GM23338 (cell line): ENCODE data around the gene AP3D1. TPM values are rescaled to one million over a fixed set of nuclear protein-coding genes. Genes with fewer than 3 reads are reported as not detected.

Source experiments
- ATAC-seq: fragments of 200-7000 bp; cut with Tn5 transposase; 3 replicates; pipeline ENCODE4 v1.9.1; 2020
- DNase-seq: peaks from one replicate; pipeline ENCODE4 v3.0.0-alpha.2; 2015; ENCODE audit warnings: low spot score
- H2AFZ ChIP-seq: fragments of 200-600 bp; sonication (generic); 2 replicates; pipeline ENCODE4 v1.8.0; 2016; ENCODE audit warnings: antibody characterized with exemption, mild to moderate bottlenecking, moderate library complexity
- H3F3A ChIP-seq: fragments of 200-600 bp; sonication (generic); replicated peaks from 2 replicates; pipeline ENCODE4 v1.8.0; 2017; ENCODE audit warnings: antibody characterized with exemption, mixed run types, low read depth
- H3K27ac ChIP-seq: fragments of 200-600 bp; sonication (generic); 2 replicates; pipeline ENCODE4 v1.6.1; 2016; ENCODE audit warnings: low read depth
- H3K27me3 ChIP-seq: fragments of 200-600 bp; sonication (generic); 2 replicates; pipeline ENCODE4 v1.8.0; 2016; ENCODE audit warnings: mild to moderate bottlenecking, mixed run types, moderate library complexity; ENCODE audit not compliant: insufficient read depth
- H3K36me3 ChIP-seq: fragments of 200-600 bp; sonication (generic); 2 replicates; pipeline ENCODE4 v1.8.0; 2016; ENCODE audit warnings: mild to moderate bottlenecking; ENCODE audit not compliant: insufficient read depth
- H3K4me1 ChIP-seq: fragments of 200-600 bp; sonication (generic); 2 replicates; pipeline ENCODE4 v1.8.0; 2016; ENCODE audit warnings: mild to moderate bottlenecking, moderate library complexity; ENCODE audit not compliant: insufficient read depth
- H3K4me2 ChIP-seq: fragments of 200-600 bp; sonication (generic); 2 replicates; pipeline ENCODE4 v1.7.1; 2017; ENCODE audit warnings: mixed run types
- H3K4me3 ChIP-seq: fragments of 200-600 bp; sonication (generic); 2 replicates; pipeline ENCODE4 v1.6.1; 2016; ENCODE audit warnings: mixed run types
- H3K79me2 ChIP-seq: fragments of 200-600 bp; sonication (generic); replicated peaks from 2 replicates; pipeline ENCODE4 v1.8.0; 2017; ENCODE audit warnings: mild to moderate bottlenecking; ENCODE audit not compliant: insufficient read depth
- H3K9me2 ChIP-seq: fragments of 200-600 bp; sonication (generic); 2 replicates; pipeline ENCODE4 v1.8.0; 2017; ENCODE audit not compliant: insufficient read depth
- H4K20me1 ChIP-seq: fragments of 200-600 bp; sonication (generic); replicated peaks from 2 replicates; pipeline ENCODE4 v1.8.0; 2017; ENCODE audit warnings: mild to moderate bottlenecking; ENCODE audit not compliant: insufficient read depth
- H3K27ac Mint-ChIP-seq: 2 replicates; pipeline ENCODE4 v1.8.0; 2020; ENCODE audit warnings: inconsistent platforms, mild to moderate bottlenecking, moderate library complexity, mixed read lengths
- H3K27me3 Mint-ChIP-seq: 3 replicates; pipeline ENCODE4 v1.8.0; 2022; ENCODE audit warnings: low read depth, mild to moderate bottlenecking, moderate library complexity, mixed read lengths, inconsistent platforms; ENCODE audit not compliant: insufficient read depth, poor library complexity
- H3K36me3 Mint-ChIP-seq: 3 replicates; pipeline ENCODE4 v1.8.0; 2021; ENCODE audit warnings: low read depth, mild to moderate bottlenecking, inconsistent platforms, moderate library complexity, mixed read lengths
- H3K4me1 Mint-ChIP-seq: 3 replicates; pipeline ENCODE4 v1.8.0; 2020; ENCODE audit warnings: mild to moderate bottlenecking, inconsistent platforms, mixed read lengths
- H3K4me3 Mint-ChIP-seq: 3 replicates; pipeline ENCODE4 v1.8.0; 2021; ENCODE audit warnings: moderate library complexity, mild to moderate bottlenecking, inconsistent platforms, mixed read lengths
- H3K9me3 Mint-ChIP-seq: 3 replicates; pipeline ENCODE4 v1.8.0; 2020; ENCODE audit warnings: moderate library complexity, mild to moderate bottlenecking, inconsistent platforms, mixed read lengths
- CREB1 ChIP-seq: fragments of 250-450 bp; sonication (Bioruptor Pico); IDR thresholded peaks from 2 replicates; pipeline ENCODE4 v1.5.0; 2020; ENCODE audit warnings: low read depth, mild to moderate bottlenecking, moderate library complexity
- EZH2 ChIP-seq: fragments of 200-600 bp; sonication (generic); IDR thresholded peaks from one replicate; pipeline ENCODE4 v1.8.0; 2017; ENCODE audit warnings: antibody characterized with exemption, mild to moderate bottlenecking, low read depth; ENCODE audit not compliant: unreplicated experiment
- EZH2phosphoT487 ChIP-seq: fragments of 200-600 bp; sonication (generic); IDR thresholded peaks from one replicate; pipeline ENCODE4 v1.8.1; 2018; ENCODE audit warnings: antibody characterized with exemption; ENCODE audit not compliant: unreplicated experiment
- JUNB ChIP-seq: IDR thresholded peaks from one replicate; pipeline ENCODE4 v1.6.1; 2016; ENCODE audit warnings: antibody characterized with exemption; ENCODE audit not compliant: unreplicated experiment
- NANOG ChIP-seq: IDR thresholded peaks from 2 replicates; pipeline ENCODE4 v1.6.1; 2016; ENCODE audit warnings: antibody characterized with exemption, borderline replicate concordance
- POLR2AphosphoS5 ChIP-seq: IDR thresholded peaks from 2 replicates; pipeline ENCODE4 v1.6.1; 2016; ENCODE audit warnings: antibody characterized with exemption, low read depth
- STAT1 ChIP-seq: IDR thresholded peaks from one replicate; pipeline ENCODE4 v1.6.1; 2016; ENCODE audit warnings: antibody characterized with exemption; ENCODE audit not compliant: unreplicated experiment
- ZNF114 ChIP-seq: fragments of 250-450 bp; sonication (Bioruptor Pico); IDR thresholded peaks from 2 replicates; pipeline ENCODE4 v1.5.0; 2020; ENCODE audit warnings: mild to moderate bottlenecking, moderate library complexity
- polyA plus RNA-seq: library from polyadenylated mRNA; unstranded; fragments of >200 nt; fragmentation: Nextera tagmentation; extraction: Ambion mirVana; gene quantifications from 2 replicates; pipeline ENCODE4 v1.2.1, GENCODE V29; 2016
- total RNA-seq: library from RNA; depleted of rRNA; stranded (reverse); fragments of >200 nt; shearing (Covaris generic); gene quantifications from 2 replicates; pipeline ENCODE4 v1.2.3, GENCODE V29; 2014
- TF ChIP-seq, protein P1 (sequence below): fragments of 250-450 bp; sonication (Bioruptor Pico); IDR thresholded peaks from 2 replicates; pipeline ENCODE4 v1.5.0; 2020; ENCODE audit warnings: mild to moderate bottlenecking, moderate library complexity
- TF ChIP-seq, protein P2 (sequence below): IDR thresholded peaks from one replicate; pipeline ENCODE4 v1.6.1; 2018; ENCODE audit warnings: antibody characterized with exemption; ENCODE audit not compliant: unreplicated experiment
- TF ChIP-seq, protein P3 (sequence below): IDR thresholded peaks from 2 replicates; pipeline ENCODE4 v1.6.1; 2016; ENCODE audit warnings: antibody characterized with exemption

AP3D1 gene
- total and polyA plus RNA-seq, 2 experiments from 2014 or later: 101 to 236 TPM

DNA sequence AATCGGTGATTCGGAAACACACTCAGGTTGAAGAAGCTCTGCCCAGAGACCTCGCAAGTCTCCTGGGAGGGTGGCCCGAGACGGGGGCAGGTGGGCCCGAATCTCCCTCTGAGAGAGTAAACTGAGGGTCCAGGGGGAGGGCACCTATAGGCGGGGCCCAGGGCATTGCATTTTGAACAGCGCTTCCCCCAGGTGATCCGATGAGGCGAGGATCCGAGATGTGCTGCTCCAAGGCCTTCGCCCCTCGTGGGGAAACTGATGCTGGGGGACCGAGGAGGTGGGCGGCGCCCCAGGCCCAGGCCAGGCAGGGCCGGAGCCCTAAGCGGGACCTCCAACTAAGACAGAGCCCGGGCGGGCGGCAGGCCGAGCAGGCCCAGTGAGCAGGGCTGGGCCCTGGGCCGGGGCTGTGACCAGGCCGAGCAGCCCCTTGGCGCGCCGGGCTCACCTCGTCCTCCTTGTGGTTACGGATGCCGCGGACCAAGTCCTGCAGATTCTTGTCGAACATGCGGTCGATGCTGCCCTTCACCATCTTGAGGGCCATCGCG is 500 bp downstream of the AP3D1 start (continued):
- TF ChIP-seq, protein P1, sequence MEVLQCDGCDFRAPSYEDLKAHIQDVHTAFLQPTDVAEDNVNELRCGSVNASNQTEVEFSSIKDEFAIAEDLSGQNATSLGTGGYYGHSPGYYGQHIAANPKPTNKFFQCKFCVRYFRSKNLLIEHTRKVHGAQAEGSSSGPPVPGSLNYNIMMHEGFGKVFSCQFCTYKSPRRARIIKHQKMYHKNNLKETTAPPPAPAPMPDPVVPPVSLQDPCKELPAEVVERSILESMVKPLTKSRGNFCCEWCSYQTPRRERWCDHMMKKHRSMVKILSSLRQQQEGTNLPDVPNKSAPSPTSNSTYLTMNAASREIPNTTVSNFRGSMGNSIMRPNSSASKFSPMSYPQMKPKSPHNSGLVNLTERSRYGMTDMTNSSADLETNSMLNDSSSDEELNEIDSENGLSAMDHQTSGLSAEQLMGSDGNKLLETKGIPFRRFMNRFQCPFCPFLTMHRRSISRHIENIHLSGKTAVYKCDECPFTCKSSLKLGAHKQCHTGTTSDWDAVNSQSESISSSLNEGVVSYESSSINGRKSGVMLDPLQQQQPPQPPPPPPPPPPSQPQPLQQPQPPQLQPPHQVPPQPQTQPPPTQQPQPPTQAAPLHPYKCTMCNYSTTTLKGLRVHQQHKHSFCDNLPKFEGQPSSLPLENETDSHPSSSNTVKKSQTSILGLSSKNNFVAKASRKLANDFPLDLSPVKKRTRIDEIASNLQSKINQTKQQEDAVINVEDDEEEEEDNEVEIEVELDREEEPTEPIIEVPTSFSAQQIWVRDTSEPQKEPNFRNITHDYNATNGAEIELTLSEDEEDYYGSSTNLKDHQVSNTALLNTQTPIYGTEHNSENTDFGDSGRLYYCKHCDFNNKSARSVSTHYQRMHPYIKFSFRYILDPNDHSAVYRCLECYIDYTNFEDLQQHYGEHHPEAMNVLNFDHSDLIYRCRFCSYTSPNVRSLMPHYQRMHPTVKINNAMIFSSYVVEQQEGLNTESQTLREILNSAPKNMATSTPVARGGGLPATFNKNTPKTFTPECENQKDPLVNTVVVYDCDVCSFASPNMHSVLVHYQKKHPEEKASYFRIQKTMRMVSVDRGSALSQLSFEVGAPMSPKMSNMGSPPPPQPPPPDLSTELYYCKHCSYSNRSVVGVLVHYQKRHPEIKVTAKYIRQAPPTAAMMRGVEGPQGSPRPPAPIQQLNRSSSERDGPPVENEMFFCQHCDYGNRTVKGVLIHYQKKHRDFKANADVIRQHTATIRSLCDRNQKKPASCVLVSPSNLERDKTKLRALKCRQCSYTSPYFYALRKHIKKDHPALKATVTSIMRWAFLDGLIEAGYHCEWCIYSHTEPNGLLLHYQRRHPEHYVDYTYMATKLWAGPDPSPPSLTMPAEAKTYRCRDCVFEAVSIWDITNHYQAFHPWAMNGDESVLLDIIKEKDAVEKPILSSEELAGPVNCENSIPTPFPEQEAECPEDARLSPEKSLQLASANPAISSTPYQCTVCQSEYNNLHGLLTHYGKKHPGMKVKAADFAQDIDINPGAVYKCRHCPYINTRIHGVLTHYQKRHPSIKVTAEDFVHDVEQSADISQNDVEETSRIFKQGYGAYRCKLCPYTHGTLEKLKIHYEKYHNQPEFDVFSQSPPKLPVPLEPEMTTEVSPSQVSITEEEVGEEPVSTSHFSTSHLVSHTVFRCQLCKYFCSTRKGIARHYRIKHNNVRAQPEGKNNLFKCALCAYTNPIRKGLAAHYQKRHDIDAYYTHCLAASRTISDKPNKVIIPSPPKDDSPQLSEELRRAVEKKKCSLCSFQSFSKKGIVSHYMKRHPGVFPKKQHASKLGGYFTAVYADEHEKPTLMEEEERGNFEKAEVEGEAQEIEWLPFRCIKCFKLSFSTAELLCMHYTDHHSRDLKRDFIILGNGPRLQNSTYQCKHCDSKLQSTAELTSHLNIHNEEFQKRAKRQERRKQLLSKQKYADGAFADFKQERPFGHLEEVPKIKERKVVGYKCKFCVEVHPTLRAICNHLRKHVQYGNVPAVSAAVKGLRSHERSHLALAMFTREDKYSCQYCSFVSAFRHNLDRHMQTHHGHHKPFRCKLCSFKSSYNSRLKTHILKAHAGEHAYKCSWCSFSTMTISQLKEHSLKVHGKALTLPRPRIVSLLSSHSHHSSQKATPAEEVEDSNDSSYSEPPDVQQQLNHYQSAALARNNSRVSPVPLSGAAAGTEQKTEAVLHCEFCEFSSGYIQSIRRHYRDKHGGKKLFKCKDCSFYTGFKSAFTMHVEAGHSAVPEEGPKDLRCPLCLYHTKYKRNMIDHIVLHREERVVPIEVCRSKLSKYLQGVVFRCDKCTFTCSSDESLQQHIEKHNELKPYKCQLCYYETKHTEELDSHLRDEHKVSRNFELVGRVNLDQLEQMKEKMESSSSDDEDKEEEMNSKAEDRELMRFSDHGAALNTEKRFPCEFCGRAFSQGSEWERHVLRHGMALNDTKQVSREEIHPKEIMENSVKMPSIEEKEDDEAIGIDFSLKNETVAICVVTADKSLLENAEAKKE: no peak

DNA sequence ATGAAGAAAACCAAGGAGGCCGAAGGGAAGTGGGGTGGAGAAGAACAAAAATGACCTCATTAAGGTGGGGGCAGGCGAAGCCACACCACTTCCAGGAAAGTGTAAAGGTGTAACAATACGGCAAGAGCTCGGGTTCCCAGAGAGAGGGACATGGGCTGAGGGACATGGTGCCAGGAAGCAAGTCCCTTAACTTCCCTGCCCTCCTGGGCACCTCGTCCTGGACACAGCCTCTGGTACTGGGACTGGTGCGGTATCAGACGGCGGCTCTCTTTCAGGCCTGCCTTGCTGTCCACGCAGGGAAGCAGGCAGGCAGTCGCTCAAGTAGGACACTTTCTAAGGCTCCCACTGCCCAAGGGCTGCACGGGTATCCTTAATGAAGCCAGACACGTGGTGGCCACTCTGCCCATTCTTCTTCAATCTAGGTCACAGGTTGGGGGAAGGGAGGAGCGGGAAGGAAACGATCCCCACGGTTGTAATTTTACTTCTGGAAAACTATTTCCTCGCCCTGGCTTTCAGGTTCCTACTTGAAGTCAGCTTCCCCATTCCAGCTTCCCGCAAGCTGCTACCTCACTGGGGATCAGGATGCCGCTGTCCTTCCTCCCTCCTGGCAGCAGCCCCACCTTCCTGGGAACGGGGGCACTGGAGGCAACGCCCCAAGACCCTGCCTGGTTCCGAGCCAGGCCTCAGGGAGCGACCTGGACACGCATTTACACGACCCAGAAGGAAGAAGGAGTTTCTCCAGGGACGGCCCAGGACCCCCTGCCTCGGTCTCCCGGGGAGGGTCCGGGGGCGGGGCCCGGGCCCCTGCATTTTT is 1.2 kb downstream of the AP3D1 start:
- no peaks in the 10 kb centered on the region for H3K9me2 ChIP-seq
- peaks cover 8% of the 10 kb centered on the region for H3K27me3 Mint-ChIP-seq
- H3K4me1 Mint-ChIP-seq: peaks cover 26% of the 10 kb centered on the region
- H3K4me1 ChIP-seq: no peaks in the 10 kb centered on the region; the same call in 1 of the 2 replicates
- ATAC-seq (peak; percentile 2; the same call in 1 of the 3 replicates), DNase-seq (peak; percentile 47)
- peak overlapping the region; percentile 99 for H3K4me2 ChIP-seq
- H4K20me1 ChIP-seq: peaks cover 51% of the 10 kb centered on the region
- H3K9me3 Mint-ChIP-seq: no peaks in the 10 kb centered on the region
- peaks cover 11% of the 10 kb centered on the region; the same call in 1 of the 2 replicates for H3F3A ChIP-seq
- H3K36me3 ChIP-seq: no peaks in the 10 kb centered on the region
- H3K27ac ChIP-seq: peak overlapping the region; percentile 74; the same call in 1 of the 2 replicates
- H3K4me3 ChIP-seq: peak overlapping the region; percentile 98
- peaks cover 9% of the 10 kb centered on the region for H3K36me3 Mint-ChIP-seq
- no peaks in the 10 kb centered on the region for H3K27me3 ChIP-seq
- H3K27ac Mint-ChIP-seq: peak overlapping the region; percentile 62
- H3K4me3 Mint-ChIP-seq: peak overlapping the region; percentile 91
- H3K79me2 ChIP-seq: peaks cover 60% of the 10 kb centered on the region
- no peak overlapping the region for H2AFZ ChIP-seq
- TF ChIP-seq EZH2: no peak
- no peak for TF ChIP-seq STAT1
- TF ChIP-seq, protein P2, sequence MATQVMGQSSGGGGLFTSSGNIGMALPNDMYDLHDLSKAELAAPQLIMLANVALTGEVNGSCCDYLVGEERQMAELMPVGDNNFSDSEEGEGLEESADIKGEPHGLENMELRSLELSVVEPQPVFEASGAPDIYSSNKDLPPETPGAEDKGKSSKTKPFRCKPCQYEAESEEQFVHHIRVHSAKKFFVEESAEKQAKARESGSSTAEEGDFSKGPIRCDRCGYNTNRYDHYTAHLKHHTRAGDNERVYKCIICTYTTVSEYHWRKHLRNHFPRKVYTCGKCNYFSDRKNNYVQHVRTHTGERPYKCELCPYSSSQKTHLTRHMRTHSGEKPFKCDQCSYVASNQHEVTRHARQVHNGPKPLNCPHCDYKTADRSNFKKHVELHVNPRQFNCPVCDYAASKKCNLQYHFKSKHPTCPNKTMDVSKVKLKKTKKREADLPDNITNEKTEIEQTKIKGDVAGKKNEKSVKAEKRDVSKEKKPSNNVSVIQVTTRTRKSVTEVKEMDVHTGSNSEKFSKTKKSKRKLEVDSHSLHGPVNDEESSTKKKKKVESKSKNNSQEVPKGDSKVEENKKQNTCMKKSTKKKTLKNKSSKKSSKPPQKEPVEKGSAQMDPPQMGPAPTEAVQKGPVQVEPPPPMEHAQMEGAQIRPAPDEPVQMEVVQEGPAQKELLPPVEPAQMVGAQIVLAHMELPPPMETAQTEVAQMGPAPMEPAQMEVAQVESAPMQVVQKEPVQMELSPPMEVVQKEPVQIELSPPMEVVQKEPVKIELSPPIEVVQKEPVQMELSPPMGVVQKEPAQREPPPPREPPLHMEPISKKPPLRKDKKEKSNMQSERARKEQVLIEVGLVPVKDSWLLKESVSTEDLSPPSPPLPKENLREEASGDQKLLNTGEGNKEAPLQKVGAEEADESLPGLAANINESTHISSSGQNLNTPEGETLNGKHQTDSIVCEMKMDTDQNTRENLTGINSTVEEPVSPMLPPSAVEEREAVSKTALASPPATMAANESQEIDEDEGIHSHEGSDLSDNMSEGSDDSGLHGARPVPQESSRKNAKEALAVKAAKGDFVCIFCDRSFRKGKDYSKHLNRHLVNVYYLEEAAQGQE: no peak
- TF ChIP-seq ZNF114: no peak
- no peak for TF ChIP-seq POLR2AphosphoS5
- TF ChIP-seq JUNB: no peak
- no peak for TF ChIP-seq CREB1 (CRISPR knock-in tag)
- TF ChIP-seq EZH2phosphoT487: no peak
- TF ChIP-seq, protein P3, sequence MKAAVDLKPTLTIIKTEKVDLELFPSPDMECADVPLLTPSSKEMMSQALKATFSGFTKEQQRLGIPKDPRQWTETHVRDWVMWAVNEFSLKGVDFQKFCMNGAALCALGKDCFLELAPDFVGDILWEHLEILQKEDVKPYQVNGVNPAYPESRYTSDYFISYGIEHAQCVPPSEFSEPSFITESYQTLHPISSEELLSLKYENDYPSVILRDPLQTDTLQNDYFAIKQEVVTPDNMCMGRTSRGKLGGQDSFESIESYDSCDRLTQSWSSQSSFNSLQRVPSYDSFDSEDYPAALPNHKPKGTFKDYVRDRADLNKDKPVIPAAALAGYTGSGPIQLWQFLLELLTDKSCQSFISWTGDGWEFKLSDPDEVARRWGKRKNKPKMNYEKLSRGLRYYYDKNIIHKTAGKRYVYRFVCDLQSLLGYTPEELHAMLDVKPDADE: no peak
- TF ChIP-seq NANOG: no peak
